Measurements from ENCODE around the gene SPINDOC.
"Not testable (repeated sequence)": the region's sequence is repeated elsewhere in the genome, so short reads cannot be mapped to it uniquely, and the experiment has no call there.

The SPINDOC gene

GRCh38 chr11:63813035-63813562 is at the start of gene SPINDOC:
SPINDOC (plus strand) TSS chr11:63813456; CDS start chr11:63813687, 231 bp downstream.
- peak; percentile 51 for DNase-seq (ENCODE audit: low read depth)

- DNase-seq (ENCODE audit: low read depth), result no peak
Observed at GRCh38 chr11:63763496-63764339, 49.5 kb upstream of the SPINDOC start.

GRCh38 chr11:63764340-63764678 is 48.9 kb upstream of the SPINDOC start:
- no peak for DNase-seq (ENCODE audit: low read depth)

GRCh38 chr11:63764679-63765647 is 48.3 kb upstream of the SPINDOC start:
- DNase-seq (ENCODE audit: low read depth), result no peak

- no peak for DNase-seq (ENCODE audit: low read depth)
Observed at GRCh38 chr11:63765688-63766241, 47.5 kb upstream of the SPINDOC start.

- no peak for DNase-seq (ENCODE audit: low read depth)
Observed at GRCh38 chr11:63766531-63767235, 46.6 kb upstream of the SPINDOC start.

GRCh38 chr11:63767267-63767564 is 46.0 kb upstream of the SPINDOC start:
- DNase-seq (ENCODE audit: low read depth), result no peak

- peak; percentile 72 for DNase-seq (ENCODE audit: low read depth)
Observed at GRCh38 chr11:63767565-63768236, 45.6 kb upstream of the SPINDOC start.

GRCh38 chr11:63768237-63769041 is 44.8 kb upstream of the SPINDOC start, which contains the start of gene ZFTA:
ZFTA (minus strand) TSS chr11:63768775; CDS start chr11:63768622, 153 bp downstream.
- no peak for DNase-seq (ENCODE audit: low read depth)

GRCh38 chr11:63769042-63769713 is 44.1 kb upstream of the SPINDOC start:
- DNase-seq (ENCODE audit: low read depth), result no peak

- no peak for DNase-seq (ENCODE audit: low read depth)
Observed at GRCh38 chr11:63769714-63770455, 43.4 kb upstream of the SPINDOC start.

GRCh38 chr11:63770763-63771162 is 42.5 kb upstream of the SPINDOC start:
- no peak for DNase-seq (ENCODE audit: low read depth)

- not testable (repeated sequence) for DNase-seq (ENCODE audit: low read depth)
Observed at GRCh38 chr11:63771741-63772318, 41.4 kb upstream of the SPINDOC start.

GRCh38 chr11:63775191-63775590 is 38.1 kb upstream of the SPINDOC start:
- no peak for DNase-seq (ENCODE audit: low read depth)

- DNase-seq (ENCODE audit: low read depth), result no peak
Observed at GRCh38 chr11:63779039-63779438, 34.2 kb upstream of the SPINDOC start.

GRCh38 chr11:63782749-63783148 is 30.5 kb upstream of the SPINDOC start:
- no peak for DNase-seq (ENCODE audit: low read depth)

- no peak for DNase-seq (ENCODE audit: low read depth)
Observed at GRCh38 chr11:63783925-63784592, 29.2 kb upstream of the SPINDOC start.

GRCh38 chr11:63785823-63786222 is 27.4 kb upstream of the SPINDOC start:
- no peak for DNase-seq (ENCODE audit: low read depth)
